HUDEP-2 (cell line): ENCODE results near the gene CIRBP.

Experiments
- DNase-seq, 76 experiments: peaks; one replicate each; lab custom pipeline; 2025; ENCODE audit not compliant: unreplicated experiment in 76 of 76; lab: John Stamatoyannopoulos, UW

Gene CIRBP

GRCh38 chr19:1265615-1266128, 3.5 kb upstream of the CIRBP start:
- peak in 29 of 76 experiments; percentile 19 to 66 (median 43) for DNase-seq

- DNase-seq: peak in 72 of 76 experiments; percentile 54 to 99 (median 94)
Observed at GRCh38 chr19:1266129-1266915, 2.8 kb upstream of the CIRBP start.

GRCh38 chr19:1266916-1267476, 2.1 kb upstream of the CIRBP start:
- peak in 54 of 76 experiments; percentile 36 to 100 (median 69) for DNase-seq

GRCh38 chr19:1267477-1268225, 1.5 kb upstream of the CIRBP start:
- DNase-seq: no peak

GRCh38 chr19:1268226-1269064, 687 bp upstream of the CIRBP start:
- DNase-seq: no peak

GRCh38 chr19:1269478-1270212, 513 bp downstream of the CIRBP start:
- peak in 66 of 76 experiments; percentile 51 to 99 (median 81) for DNase-seq

- peak in 39 of 76 experiments; percentile 14 to 73 (median 45) for DNase-seq
Observed at GRCh38 chr19:1270213-1270853, 1.2 kb downstream of the CIRBP start.

GRCh38 chr19:1270854-1271527, 1.9 kb downstream of the CIRBP start:
- DNase-seq: no peak

- DNase-seq: no peak
Observed at GRCh38 chr19:1271528-1272422, 2.6 kb downstream of the CIRBP start.

- no peak for DNase-seq
Observed at GRCh38 chr19:1272423-1273262, 3.5 kb downstream of the CIRBP start.

- no peak for DNase-seq
Observed at GRCh38 chr19:1273263-1274041, 4.3 kb downstream of the CIRBP start.

GRCh38 chr19:1274081-1274851, 5.1 kb downstream of the CIRBP start:
- DNase-seq: no peak

GRCh38 chr19:1274852-1275259, 5.7 kb downstream of the CIRBP start:
- DNase-seq: no peak

- peak in 75 of 76 experiments; percentile 75 to 99 (median 97) for DNase-seq
Observed at GRCh38 chr19:1275260-1275975, 6.3 kb downstream of the CIRBP start, which contains the start of gene FAM174C. Gene FAM174C (plus strand): TSS chr19:1275530. CDS start chr19:1275550, 20 bp downstream.
